Endothelial cell of umbilical vein (primary cell): Measurements from ENCODE around the gene DGKG. TPM values are rescaled to one million over a fixed set of nuclear protein-coding genes. Genes with fewer than 3 reads are reported as not detected.

Experiments used
- BruUV-seq: library from RNA; stranded (reverse); fragments of 400-500 nt; replicated peaks from 2 replicates; lab custom pipeline; 2021; lab: Mats Ljungman, UMichigan
- CTCF ChIA-PET: fragments of 300-600, 350-600 bp; sonication (Branson Sonifier 250); formaldehyde crosslinking; loops from one replicate; lab custom pipeline; 2021; ENCODE audit warnings: antibody characterized with exemption, inconsistent platforms; lab: Charles Lee
- POLR2A ChIA-PET: fragments of 300-600, 350-600 bp; sonication (Branson Sonifier 250); formaldehyde crosslinking; loops from one replicate; lab custom pipeline; 2021; ENCODE audit warnings: antibody characterized with exemption, inconsistent platforms; lab: Charles Lee
- DNase-seq: peaks from one replicate; pipeline ENCODE4 v3.0.0-alpha.2; 2011; ENCODE audit warnings: low read depth, low spot score
- FAIRE-seq: peaks from 2 replicates; lab custom pipeline; 2011; peaks lifted over from hg19 to GRCh38; lab: Jason Lieb, UNC
- H2AFZ ChIP-seq: 2 replicates; pipeline ENCODE4 v1.6.0; 2012; ENCODE audit warnings: low read depth, low read length, control low read depth, inconsistent platforms
- H3K27ac ChIP-seq: 2 replicates; pipeline ENCODE4 v1.5.1; 2011; ENCODE audit warnings: low read depth, mild to moderate bottlenecking, control low read depth, low read length, moderate library complexity; ENCODE audit not compliant: insufficient read depth
- H3K27me3 ChIP-seq, 2 experiments: 2 replicates each; pipeline versions ENCODE4 v1.6.0 to v1.6.1; 2011; ENCODE audit warnings: low read length in 2 of 2, mixed read lengths in 1 of 2; ENCODE audit not compliant: control insufficient read depth in 2 of 2, insufficient read depth in 2 of 2
- H3K36me3 ChIP-seq, 2 experiments: 2 replicates in 1 of 2; 3 replicates in 1 of 2; pipeline ENCODE4 v1.5.1; 2011; ENCODE audit warnings: low read length in 2 of 2, mild to moderate bottlenecking in 1 of 2, moderate library complexity in 1 of 2; ENCODE audit not compliant: control insufficient read depth in 2 of 2, insufficient read depth in 2 of 2; ENCODE audit errors: extremely low read depth in 1 of 2
- H3K4me1 ChIP-seq: 3 replicates; pipeline ENCODE4 v1.5.1; 2011; ENCODE audit warnings: mild to moderate bottlenecking, low read length; ENCODE audit not compliant: control insufficient read depth, insufficient read depth; ENCODE audit errors: extremely low read depth
- H3K4me2 ChIP-seq: 2 replicates; pipeline ENCODE4 v1.6.1; 2011; ENCODE audit warnings: low read length, control low read depth, mixed read lengths; ENCODE audit not compliant: insufficient read depth
- H3K4me3 ChIP-seq, 3 experiments: fragments of 200-600 bp in 1 of 3; sonication (generic), shearing (Covaris generic) in 1 of 3; replicated peaks in 1 of 3; 2 replicates each; pipeline ENCODE4 v1.5.1; 2011 to 2016; ENCODE audit warnings: control low read depth in 3 of 3, low read length in 3 of 3, mild to moderate bottlenecking in 2 of 3, inconsistent platforms in 1 of 3, low read depth in 1 of 3, moderate library complexity in 1 of 3; ENCODE audit not compliant: insufficient read depth in 1 of 3
- H3K79me2 ChIP-seq: 2 replicates; pipeline ENCODE4 v1.6.0; 2012; ENCODE audit warnings: low read length, inconsistent platforms; ENCODE audit not compliant: control insufficient read depth, insufficient read depth
- H3K9ac ChIP-seq: replicated peaks from 2 replicates; pipeline ENCODE3; 2011; ENCODE audit warnings: low read length, control low read depth; ENCODE audit not compliant: insufficient read depth; ENCODE audit errors: extremely low read depth
- H3K9me1 ChIP-seq: replicated peaks from 3 replicates; pipeline ENCODE4 v1.6.0; 2011; ENCODE audit warnings: mild to moderate bottlenecking, low read length; ENCODE audit not compliant: control insufficient read depth, insufficient read depth; ENCODE audit errors: extremely low read depth
- H3K9me3 ChIP-seq: replicated peaks from 2 replicates; pipeline ENCODE4 v1.5.1; 2012; ENCODE audit warnings: low read length, inconsistent platforms; ENCODE audit not compliant: control insufficient read depth, insufficient read depth
- H4K20me1 ChIP-seq: replicated peaks from 2 replicates; pipeline ENCODE3; 2011; ENCODE audit warnings: mild to moderate bottlenecking, low read length; ENCODE audit not compliant: control insufficient read depth, insufficient read depth; ENCODE audit errors: extremely low read depth
- EZH2 ChIP-seq: IDR thresholded peaks from 2 replicates; pipeline ENCODE4 v1.6.1; 2012; ENCODE audit warnings: borderline replicate concordance, low read depth, mild to moderate bottlenecking, moderate library complexity, low read length, inconsistent platforms; ENCODE audit not compliant: severe bottlenecking
- FOS ChIP-seq: IDR thresholded peaks from 2 replicates; pipeline ENCODE4 v1.6.1; 2011; ENCODE audit warnings: mild to moderate bottlenecking, low read length, moderate library complexity, borderline replicate concordance; ENCODE audit not compliant: insufficient read depth
- GATA2 ChIP-seq: IDR thresholded peaks from 2 replicates; pipeline ENCODE4 v1.7.0; 2011; ENCODE audit warnings: low read depth, mild to moderate bottlenecking, moderate library complexity, mixed read lengths, low read length; ENCODE audit not compliant: insufficient read length, insufficient read depth
- JUN ChIP-seq: IDR thresholded peaks from 2 replicates; pipeline ENCODE4 v1.6.1; 2011; ENCODE audit warnings: borderline replicate concordance, low read depth; ENCODE audit not compliant: insufficient read length, insufficient read depth
- MYC ChIP-seq: IDR thresholded peaks from one replicate; pipeline ENCODE4 v1.6.1; 2011; ENCODE audit warnings: mild to moderate bottlenecking, low read depth, low read length
- POLR2A ChIP-seq: IDR thresholded peaks from 2 replicates; pipeline ENCODE4 v1.6.1; 2012; ENCODE audit warnings: low read depth, mild to moderate bottlenecking, control low read depth, low read length
- POLR2AphosphoS5 ChIP-seq: IDR thresholded peaks from 2 replicates; pipeline ENCODE4 v1.6.1; 2012; ENCODE audit warnings: low read depth, mild to moderate bottlenecking, control low read depth, low read length, moderate library complexity; ENCODE audit not compliant: insufficient read depth
- dilution Hi-C: fragments of 300-500 bp; cut with MboI; formaldehyde crosslinking; loops from one replicate; pipeline ENCODE4 v1.15.0; 2019; ENCODE audit warnings: low sequenced_read_pairs; ENCODE audit not compliant: extremely low pct_ligation_motif_present
- intact Hi-C: fragments of 100-400 bp; cut with micrococcal nuclease; formaldehyde crosslinking; loops from one replicate; pipeline ENCODE4 v1.10.0; 2022
- polyA plus RNA-seq, 4 experiments: library from polyadenylated mRNA; depleted of rRNA in 3 of 4; stranded (reverse) in 3 of 4; unstranded in 1 of 4; fragments of >200 nt; gene quantifications; 2 replicates each; pipeline versions ENCODE4 v1.2.1 to v1.2.3, GENCODE V29; 2011 to 2012; ENCODE audit warnings: missing spikeins in 1 of 4
- total RNA-seq: library from RNA; stranded (reverse); gene quantifications from 2 replicates; pipeline ENCODE4 v1.2.3, GENCODE V29; 2021
- TF ChIP-seq, protein P1 (sequence below): IDR thresholded peaks from 2 replicates; pipeline ENCODE4 v1.6.1; 2011; ENCODE audit not compliant: insufficient read depth, insufficient read length
- TF ChIP-seq, protein P2 (sequence below), 2 donors: IDR thresholded peaks; 1 replicate in 1 of 2; 2 replicates in 1 of 2; pipeline ENCODE4 v1.5.1; 2011; ENCODE audit warnings: low read length in 2 of 2, mild to moderate bottlenecking in 2 of 2, moderate library complexity in 2 of 2, control low read depth in 1 of 2, inconsistent platforms in 1 of 2, low read depth in 1 of 2; ENCODE audit not compliant: insufficient read depth in 1 of 2; ENCODE audit errors: extremely low read depth in 1 of 2

Gene DGKG
- total and polyA plus RNA-seq, 2 donors (not counting 3 experiments of a cell fraction or from before 2014, with no cell fraction given): not detected

DNA sequence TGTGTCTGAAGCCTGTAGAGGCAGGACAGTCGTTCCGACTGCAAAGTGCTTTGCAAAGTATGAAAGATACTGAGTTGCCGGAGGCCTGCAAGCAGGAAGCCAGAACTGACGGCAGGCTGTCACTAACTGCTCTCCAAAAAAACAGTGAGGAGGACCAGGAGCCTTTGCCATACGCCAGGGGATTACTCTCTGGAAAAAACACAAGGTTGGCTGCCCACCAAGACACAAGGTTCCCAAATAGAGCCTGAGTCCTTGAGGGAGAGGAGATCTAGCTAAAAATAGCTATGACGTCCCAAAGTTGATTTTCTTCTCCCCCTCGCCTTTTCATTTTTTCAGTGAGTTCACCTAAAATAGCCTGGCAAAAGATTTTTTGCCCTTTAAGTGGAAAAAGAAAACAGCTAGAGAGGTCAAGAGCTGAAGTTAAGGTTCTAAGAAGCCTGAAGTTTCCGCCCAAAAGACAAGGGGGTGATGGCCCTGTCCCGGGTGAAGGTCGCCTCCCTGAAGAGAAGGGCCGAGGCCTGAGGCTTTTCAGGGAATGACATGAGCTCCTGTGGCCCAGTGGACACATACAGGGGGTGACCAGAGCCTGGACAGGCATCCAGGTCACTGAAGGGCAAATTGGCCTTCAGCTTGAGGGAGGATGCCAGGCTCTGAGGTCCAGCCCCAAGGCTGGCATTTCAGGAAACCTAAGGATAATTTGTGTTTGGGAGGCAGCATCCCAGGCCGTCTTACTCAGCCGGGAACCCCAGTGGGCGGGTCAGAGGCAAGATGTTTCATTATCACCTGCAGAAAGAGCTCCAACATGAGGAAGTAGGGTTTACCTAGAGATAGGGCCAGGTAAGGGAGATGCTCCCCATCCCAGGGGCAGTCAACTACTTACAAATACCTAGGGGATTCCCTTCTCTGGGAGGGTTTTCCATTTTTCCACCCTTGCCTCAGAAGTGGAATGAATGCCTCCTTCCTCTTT is 44.9 kb upstream of the DGKG start:
- H3K36me3 ChIP-seq: no peaks in the 10 kb centered on the region
- BruUV-seq: no TSS peak
- no peak overlapping the region for H3K9ac ChIP-seq
- dilution Hi-C loops (no loop called here), intact Hi-C loops (no loop called here)
- no peaks in the 10 kb centered on the region for H3K27me3 ChIP-seq
- no peak for DNase-seq
- no peaks in the 10 kb centered on the region for H3K4me1 ChIP-seq
- TF ChIP-seq EZH2 (no peak), POLR2AphosphoS5 (no peak), MYC (no peak), POLR2A (no peak), JUN (no peak), FOS (no peak), GATA2 (no peak)
- TF ChIP-seq, protein P1, sequence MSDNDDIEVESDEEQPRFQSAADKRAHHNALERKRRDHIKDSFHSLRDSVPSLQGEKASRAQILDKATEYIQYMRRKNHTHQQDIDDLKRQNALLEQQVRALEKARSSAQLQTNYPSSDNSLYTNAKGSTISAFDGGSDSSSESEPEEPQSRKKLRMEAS: no peak
- TF ChIP-seq, protein P2, sequence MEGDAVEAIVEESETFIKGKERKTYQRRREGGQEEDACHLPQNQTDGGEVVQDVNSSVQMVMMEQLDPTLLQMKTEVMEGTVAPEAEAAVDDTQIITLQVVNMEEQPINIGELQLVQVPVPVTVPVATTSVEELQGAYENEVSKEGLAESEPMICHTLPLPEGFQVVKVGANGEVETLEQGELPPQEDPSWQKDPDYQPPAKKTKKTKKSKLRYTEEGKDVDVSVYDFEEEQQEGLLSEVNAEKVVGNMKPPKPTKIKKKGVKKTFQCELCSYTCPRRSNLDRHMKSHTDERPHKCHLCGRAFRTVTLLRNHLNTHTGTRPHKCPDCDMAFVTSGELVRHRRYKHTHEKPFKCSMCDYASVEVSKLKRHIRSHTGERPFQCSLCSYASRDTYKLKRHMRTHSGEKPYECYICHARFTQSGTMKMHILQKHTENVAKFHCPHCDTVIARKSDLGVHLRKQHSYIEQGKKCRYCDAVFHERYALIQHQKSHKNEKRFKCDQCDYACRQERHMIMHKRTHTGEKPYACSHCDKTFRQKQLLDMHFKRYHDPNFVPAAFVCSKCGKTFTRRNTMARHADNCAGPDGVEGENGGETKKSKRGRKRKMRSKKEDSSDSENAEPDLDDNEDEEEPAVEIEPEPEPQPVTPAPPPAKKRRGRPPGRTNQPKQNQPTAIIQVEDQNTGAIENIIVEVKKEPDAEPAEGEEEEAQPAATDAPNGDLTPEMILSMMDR (IDR thresholded peaks at IDR 0.05; ENCODE audit: extremely low read depth in 1 of 2, insufficient read depth in 1 of 2, low read depth in 1 of 2, low read length in 2 of 2): no peak
- no peak for FAIRE-seq
- POLR2A ChIA-PET: no interaction called here
- no peaks in the 10 kb centered on the region for H3K9me3 ChIP-seq
- no peak overlapping the region for H3K27ac ChIP-seq
- no peak overlapping the region for H2AFZ ChIP-seq
- H3K79me2 ChIP-seq: no peaks in the 10 kb centered on the region
- CTCF ChIA-PET: no interaction called here
- H3K9me1 ChIP-seq: no peaks in the 10 kb centered on the region
- H4K20me1 ChIP-seq: no peaks in the 10 kb centered on the region
- no peak overlapping the region for H3K4me2 ChIP-seq
- no peak overlapping the region for H3K4me3 ChIP-seq
